ENCODE results near the gene PSIP1.
A peak's percentile ranks its signal among the peaks of the same experiment; 100 is the strongest.
"Not testable (repeated sequence)": the region's sequence is repeated elsewhere in the genome, so short reads cannot be mapped to it uniquely, and the experiment has no call there.

PSIP1 gene

GRCh38 chr9:15510789-15511575 is at the start of gene PSIP1:
TSS of gene PSIP1 (minus strand) at chr9:15510970. CDS start at chr9:15510188, 782 bp downstream.
- DNase-seq (ENCODE audit: low read depth): peak; percentile 64

DNA sequence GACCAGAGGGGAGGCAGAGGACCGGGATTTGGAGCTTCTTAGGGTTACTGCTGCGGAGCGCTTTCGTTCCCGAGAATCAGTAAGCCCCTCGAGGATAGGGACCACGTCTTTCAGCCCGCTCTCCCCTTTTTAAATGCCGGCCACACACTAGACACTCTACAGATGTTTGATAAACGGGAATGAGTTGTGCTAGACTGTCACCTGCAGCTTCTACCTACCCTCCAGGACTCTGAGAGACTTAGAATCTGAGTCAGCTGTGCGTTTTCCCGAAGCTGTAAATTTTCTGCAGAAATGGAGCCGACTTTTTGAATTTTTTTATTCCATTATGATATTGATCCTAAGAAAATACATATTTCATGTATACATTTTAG is 42.7 kb upstream of the PSIP1 start:
- no peak for DNase-seq (ENCODE audit: low read depth)

DNA sequence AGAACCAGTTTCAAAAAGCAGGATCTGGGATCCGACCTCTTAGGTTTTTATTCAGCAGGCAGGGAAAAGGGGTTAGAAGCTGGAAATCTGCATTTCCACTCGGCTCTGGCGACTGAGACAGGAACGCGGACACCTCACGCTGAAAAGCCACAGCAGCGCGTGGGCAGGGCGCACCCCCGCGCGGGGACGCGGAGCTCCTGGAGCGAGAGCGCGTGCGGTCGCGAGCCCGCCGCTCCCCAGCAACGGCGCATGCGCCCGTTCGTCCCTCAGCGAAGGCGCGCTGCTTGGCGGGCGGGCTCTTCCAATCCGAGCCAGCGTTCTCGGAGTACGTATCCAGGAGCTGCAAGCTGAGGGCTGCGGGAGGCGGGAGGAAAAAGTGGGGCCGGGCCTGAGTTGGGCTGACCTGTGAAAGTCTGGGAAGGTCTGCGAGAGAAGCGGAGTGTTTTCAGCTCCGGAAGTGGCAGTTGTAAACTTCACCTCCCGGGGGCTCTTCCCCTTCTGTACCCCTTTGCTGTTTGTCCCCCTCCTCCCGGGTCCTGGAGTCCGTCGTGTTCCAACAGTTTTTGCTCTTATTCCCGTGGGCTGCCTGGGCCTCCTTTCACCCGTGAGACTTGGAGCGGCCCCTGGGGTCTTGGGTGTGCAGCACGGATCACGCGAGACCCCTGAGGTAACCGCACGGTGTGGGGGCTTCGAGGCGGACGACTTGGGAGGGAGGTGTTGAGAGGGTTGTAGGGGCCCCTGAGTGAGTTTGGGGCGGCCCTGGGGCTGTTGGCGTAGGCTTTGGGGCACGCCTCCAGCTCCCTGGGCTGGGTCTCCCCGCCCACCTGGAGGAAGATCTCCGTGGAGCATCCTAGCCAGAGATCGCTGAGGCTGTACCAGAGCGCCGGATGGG is 42.1 kb upstream of the PSIP1 start, which contains the start of gene CCDC171:
Gene CCDC171, plus strand, starts transcription at position 408 of the 892 bp plus-strand sequence. CDS start 11,046 bp downstream, outside the sequence.
- peak; percentile 60 for DNase-seq (ENCODE audit: low read depth)

DNA sequence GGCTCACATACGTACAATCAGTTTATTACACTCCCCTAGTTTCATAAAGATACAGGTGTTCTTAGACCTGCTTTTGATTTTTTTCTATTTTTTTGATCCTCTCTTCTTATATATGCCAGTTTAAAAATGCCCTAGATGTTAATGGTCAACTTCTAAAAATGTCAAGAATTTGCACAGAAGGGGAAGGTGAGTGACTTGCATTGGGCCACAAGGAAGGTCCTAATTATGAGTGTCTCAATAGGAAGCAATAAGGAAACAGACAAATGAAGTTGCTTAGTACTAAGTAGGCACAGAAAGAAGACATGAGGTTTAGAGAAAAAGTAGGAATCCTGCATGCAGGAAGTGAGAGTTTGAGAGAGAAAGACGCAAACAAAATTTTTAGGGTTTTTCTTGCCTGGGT is 38.8 kb upstream of the PSIP1 start:
- no peak for DNase-seq (ENCODE audit: low read depth)

- no peak for DNase-seq (ENCODE audit: low read depth)
Observed at GRCh38 chr9:15543047-15543813, 32.5 kb upstream of the PSIP1 start.

DNA sequence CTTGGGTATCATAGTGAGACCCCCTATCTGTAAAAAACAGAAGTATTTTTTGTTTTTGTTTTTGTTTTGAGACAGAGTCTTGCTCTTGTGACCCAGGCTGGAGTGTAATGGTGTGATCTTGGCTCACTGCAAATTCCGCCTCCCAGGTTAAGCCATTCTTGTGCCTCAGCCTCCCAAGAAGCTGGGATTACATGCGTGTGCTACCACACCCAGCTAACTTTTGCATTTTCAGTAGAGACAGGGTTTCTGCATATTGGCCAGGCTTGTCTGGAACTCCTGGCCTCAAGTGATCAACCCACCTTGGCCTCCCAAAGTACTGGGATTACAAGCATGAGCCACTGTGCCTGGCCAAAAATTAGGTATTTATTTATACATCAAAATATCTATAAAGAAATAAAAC is 31.9 kb upstream of the PSIP1 start:
- no peak for DNase-seq (ENCODE audit: low read depth)

- DNase-seq (ENCODE audit: low read depth): no peak
Observed at GRCh38 chr9:15541872-15542271, 31.1 kb upstream of the PSIP1 start.

DNA sequence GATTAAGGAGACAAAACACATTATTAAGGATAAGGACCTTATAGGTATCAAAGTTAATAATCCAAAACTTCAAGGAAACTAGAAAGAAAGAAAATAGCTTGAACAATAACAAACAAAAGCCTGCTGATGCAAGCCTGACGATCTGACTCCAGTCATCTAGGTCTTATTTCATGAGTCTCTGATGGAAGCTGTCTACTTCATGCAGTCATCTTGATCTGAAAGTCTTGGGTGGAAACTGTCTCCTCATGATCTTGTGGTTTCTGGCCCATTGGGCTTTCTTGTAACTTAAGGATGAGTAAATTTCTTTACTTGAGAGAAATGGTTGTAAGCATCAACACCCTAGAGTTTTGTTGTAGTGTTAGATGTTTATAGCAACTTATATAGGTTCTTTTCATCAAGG is 20.6 kb upstream of the PSIP1 start:
- no peak for DNase-seq (ENCODE audit: low read depth)

DNA sequence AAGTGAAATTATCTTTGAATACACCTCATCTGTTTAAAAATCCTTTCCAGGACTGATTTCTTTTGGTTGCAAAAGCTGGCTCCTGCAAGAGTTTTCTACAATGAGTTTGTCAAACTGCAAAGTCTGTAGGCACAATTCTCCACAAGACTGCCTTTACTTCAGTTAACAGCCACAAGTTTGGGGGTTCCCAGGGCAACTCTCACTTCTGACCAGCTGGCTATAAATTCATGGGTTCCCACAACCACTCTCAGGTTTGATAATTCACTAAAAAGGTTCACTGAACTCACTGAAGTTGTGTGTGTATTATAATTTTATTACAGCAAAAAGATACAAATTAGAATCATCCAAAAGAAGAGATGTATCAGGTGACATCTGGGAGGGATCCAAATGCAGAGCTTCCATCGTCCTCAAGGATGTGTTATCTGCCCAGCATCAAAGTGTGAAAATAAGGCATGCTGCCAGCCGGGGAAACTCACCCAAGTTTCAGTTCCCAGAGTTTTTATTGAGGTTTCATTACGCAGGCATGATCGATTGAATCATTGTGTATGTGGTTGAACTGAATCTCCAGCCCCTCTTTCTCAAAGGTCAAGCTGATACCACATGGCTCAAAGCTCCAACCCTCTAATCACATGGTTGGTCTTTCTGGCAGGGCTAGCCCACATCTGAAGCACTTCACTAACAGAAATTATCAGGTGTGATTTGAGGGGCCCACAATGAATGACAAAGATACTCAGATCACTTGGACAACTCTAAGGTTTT is 19.0 kb upstream of the PSIP1 start:
- no peak for DNase-seq (ENCODE audit: low read depth)

- not testable (repeated sequence) for DNase-seq (ENCODE audit: low read depth)
Observed at GRCh38 chr9:15527035-15527434, 16.3 kb upstream of the PSIP1 start.

DNA sequence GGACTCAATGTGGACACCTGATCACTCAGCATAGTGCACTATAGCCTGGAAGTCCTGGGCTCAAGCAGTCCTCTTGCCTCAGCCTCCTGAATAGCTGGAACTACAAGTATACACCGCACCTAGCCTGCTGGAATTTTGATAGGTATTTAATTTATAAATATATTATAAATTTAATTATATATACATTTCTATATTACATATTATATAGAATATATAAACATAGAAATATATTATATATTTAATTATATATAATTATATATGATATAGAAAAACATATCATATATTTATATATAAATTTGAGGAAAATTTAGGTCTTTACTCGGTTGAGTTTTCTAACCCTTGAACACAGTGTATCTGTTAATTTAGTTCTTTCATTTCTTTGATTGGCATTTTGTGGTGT is 15.2 kb upstream of the PSIP1 start:
- DNase-seq (ENCODE audit: low read depth): no peak

DNA sequence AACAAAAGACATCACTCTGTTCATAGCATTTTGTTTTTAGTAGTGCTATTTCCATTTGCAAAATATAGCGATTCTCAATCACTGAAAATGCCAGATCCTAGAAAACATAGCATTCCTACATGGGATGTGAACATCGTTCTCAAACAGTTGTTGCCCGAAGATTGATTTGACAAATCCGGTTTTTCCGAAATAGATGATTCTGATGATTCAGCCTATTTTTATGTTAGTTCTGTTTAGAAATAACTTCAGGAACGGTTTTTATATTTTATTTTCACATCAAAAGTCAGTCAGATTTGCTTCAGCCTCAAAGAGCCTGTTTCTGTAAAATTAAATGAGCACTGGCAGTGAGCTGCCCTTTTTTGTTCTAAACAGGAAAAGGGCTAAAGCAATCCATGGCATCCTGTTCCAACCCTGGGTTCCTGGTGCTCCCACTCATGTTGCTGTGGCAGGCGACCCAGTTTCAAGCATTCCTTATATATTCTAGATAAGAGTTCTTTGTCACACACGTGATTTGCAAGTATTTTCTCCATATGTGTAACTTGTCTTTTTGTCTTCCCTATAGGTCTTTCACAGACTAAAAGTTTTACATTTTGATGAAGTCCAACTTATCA is 14.2 kb upstream of the PSIP1 start:
- no peak for DNase-seq (ENCODE audit: low read depth)

- no peak for DNase-seq (ENCODE audit: low read depth)
Observed at GRCh38 chr9:15522130-15522755, 11.5 kb upstream of the PSIP1 start.

GRCh38 chr9:15521254-15521653 is 10.5 kb upstream of the PSIP1 start:
- no peak for DNase-seq (ENCODE audit: low read depth)

GRCh38 chr9:15519831-15520230 is 9.1 kb upstream of the PSIP1 start:
- DNase-seq (ENCODE audit: low read depth): no peak

DNA sequence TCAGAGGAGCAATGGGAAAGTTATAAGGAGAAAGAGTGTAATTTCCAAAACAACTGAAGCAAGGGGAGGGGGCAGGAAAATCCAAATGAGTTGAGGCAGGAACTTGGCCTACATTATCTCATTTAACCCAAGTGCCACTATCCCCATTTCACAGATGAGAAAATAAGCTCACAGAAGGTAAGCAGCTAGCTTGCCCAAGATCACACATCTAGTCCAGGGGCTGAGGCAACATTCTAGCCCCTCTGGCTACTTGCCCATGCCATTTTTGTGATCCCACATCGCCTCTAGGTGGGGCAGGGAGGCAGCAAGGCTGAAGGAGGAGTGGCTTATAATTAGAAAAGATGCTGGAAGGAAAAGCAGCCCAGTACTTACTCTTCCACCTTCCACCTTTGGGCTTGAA is 2.6 kb upstream of the PSIP1 start:
- no peak for DNase-seq (ENCODE audit: low read depth)

- no peak for DNase-seq (ENCODE audit: low read depth)
Observed at GRCh38 chr9:15512889-15513288, 2.1 kb upstream of the PSIP1 start.

DNA sequence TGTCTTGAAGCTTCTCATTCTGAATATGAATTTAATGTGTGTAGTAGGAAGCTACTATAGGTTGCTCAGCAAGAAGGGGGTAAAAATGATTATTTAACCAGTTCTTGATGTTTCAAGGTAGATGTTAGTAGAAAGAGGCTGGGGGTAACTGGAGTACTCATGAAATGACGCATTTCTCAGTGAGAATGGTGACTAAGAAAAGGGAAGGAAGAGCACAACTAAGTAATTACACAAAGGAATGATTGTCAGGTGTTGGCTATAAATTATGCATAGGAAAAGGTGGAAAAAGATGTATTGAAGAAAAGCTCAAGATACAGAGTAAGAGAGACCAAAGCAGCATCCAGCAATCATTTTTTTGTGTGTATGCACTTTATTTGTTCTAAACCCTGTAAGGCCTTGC is 1.4 kb upstream of the PSIP1 start:
- DNase-seq (ENCODE audit: low read depth): no peak

GRCh38 chr9:15509931-15510788 is 610 bp downstream of the PSIP1 start:
- DNase-seq (ENCODE audit: low read depth): peak; percentile 32

DNA sequence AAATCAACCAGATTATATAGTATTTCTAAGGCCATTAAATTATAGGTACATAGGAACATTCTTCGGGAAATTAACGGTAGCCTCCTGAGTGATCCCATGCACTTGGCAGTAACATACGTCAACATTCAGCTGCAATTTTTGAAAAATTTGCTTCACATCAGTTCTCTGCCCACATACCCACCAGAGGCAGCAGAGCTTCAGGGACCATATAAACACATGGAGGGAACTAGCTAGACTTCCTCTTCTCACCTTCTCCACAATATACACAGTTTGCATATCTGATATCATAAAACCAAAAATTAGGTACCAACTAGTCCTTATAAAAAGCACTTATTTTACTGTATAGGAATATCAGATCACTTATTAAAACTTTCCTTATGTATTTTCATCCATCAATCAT is 4.8 kb downstream of the PSIP1 start:
- no peak for DNase-seq (ENCODE audit: low read depth)

Data from stimulated activated CD8-positive, alpha-beta memory T cell treated with anti-CD3 and anti-CD28 coated beads, Interleukin-7, amount 100 ng/mL, for 24 hours (primary cell).